ENCODE data around the gene SLC15A3.

GRCh38 chr11:60891103-60891741 is 60.8 kb downstream of the SLC15A3 start:
- TF ChIP-seq, protein P1, sequence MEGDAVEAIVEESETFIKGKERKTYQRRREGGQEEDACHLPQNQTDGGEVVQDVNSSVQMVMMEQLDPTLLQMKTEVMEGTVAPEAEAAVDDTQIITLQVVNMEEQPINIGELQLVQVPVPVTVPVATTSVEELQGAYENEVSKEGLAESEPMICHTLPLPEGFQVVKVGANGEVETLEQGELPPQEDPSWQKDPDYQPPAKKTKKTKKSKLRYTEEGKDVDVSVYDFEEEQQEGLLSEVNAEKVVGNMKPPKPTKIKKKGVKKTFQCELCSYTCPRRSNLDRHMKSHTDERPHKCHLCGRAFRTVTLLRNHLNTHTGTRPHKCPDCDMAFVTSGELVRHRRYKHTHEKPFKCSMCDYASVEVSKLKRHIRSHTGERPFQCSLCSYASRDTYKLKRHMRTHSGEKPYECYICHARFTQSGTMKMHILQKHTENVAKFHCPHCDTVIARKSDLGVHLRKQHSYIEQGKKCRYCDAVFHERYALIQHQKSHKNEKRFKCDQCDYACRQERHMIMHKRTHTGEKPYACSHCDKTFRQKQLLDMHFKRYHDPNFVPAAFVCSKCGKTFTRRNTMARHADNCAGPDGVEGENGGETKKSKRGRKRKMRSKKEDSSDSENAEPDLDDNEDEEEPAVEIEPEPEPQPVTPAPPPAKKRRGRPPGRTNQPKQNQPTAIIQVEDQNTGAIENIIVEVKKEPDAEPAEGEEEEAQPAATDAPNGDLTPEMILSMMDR (IDR thresholded peaks at IDR 0.05) = no peak
- TF ChIP-seq POLR2AphosphoS5 (IDR thresholded peaks at IDR 0.05; ENCODE audit: low read depth, low read length) (no peak), TCF7L2 (IDR thresholded peaks at IDR 0.05; ENCODE audit: low read depth, low read length) (no peak), REST (IDR thresholded peaks at IDR 0.05; ENCODE audit: insufficient read depth in 1 of 2, low read depth in 2 of 2, low read length in 1 of 2) (no peak), SIN3A (IDR thresholded peaks at IDR 0.05; ENCODE audit: borderline replicate concordance, insufficient read depth, low read depth, low read length) (no peak)

Measured in Panc1 (cell line).